GF-D8 (cell line): ENCODE results near the gene SUOX.
A peak's percentile ranks its signal among the peaks of the same experiment; 100 is the strongest.
"Not testable (repeated sequence)": the region's sequence is repeated elsewhere in the genome, so short reads cannot be mapped to it uniquely, and the experiment has no call there.

Experiments used
- DNase-seq: peaks from one replicate; lab custom pipeline; 2025; lab: John Stamatoyannopoulos, UW

SUOX gene

GRCh38 chr12:55996715-55997534, at the start of gene SUOX:
Gene SUOX, plus strand, starts transcription at chr12:55997276. Its CDS starts 4,946 bp downstream, at chr12:56002222.
- DNase-seq, result no peak

DNA sequence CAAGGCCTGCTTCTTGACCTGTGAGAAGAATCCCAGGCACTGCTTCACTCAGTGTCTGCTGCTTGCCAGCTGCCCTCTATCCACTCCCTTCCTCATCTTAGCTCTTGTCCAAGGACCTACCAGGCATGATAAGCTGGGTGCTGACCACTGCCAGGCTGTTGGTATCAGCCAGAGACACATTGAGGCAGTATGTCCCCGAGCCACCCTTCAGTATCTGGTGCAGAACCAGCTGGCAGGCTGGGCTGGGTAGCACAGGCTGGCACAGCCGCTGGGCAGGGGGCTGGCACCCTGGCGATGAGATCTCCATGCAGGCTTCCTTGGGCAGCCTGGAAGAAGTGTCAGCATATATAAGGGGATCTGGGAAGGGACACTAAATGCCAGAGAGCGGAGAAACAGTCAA, 41.7 kb upstream of the SUOX start:
- DNase-seq, result no peak

GRCh38 chr12:55955800-55956508, 41.1 kb upstream of the SUOX start:
- DNase-seq, result no peak

GRCh38 chr12:55957106-55957859, 39.8 kb upstream of the SUOX start:
- DNase-seq, result no peak

GRCh38 chr12:55963760-55964159, 33.3 kb upstream of the SUOX start:
- DNase-seq, result no peak

DNA sequence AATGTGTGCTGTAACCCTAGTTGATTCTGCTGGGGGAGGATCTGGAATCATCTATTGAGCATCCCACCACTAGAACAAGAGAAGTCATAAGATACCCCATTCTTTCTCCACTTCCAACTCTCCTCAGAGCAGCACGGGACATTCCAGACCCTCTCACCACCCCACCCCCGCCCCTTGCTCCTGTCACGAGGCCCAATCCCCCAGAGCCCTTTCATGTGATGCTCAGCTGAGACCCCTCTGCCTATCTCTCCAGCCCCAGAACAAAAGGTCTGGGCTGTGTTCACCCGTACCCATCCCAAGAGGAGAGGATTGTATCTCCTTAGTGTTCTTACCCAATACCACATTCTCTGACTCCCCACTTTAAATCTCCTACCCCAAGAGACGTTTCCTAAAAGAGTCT, 31.8 kb upstream of the SUOX start:
- DNase-seq, result no peak

- no peak for DNase-seq
Observed at GRCh38 chr12:55965941-55966407, 31.1 kb upstream of the SUOX start, which contains the start of gene PMEL. Gene PMEL, minus strand, starts transcription at chr12:55966042. Its CDS starts 31 bp downstream, at chr12:55966011.

DNA sequence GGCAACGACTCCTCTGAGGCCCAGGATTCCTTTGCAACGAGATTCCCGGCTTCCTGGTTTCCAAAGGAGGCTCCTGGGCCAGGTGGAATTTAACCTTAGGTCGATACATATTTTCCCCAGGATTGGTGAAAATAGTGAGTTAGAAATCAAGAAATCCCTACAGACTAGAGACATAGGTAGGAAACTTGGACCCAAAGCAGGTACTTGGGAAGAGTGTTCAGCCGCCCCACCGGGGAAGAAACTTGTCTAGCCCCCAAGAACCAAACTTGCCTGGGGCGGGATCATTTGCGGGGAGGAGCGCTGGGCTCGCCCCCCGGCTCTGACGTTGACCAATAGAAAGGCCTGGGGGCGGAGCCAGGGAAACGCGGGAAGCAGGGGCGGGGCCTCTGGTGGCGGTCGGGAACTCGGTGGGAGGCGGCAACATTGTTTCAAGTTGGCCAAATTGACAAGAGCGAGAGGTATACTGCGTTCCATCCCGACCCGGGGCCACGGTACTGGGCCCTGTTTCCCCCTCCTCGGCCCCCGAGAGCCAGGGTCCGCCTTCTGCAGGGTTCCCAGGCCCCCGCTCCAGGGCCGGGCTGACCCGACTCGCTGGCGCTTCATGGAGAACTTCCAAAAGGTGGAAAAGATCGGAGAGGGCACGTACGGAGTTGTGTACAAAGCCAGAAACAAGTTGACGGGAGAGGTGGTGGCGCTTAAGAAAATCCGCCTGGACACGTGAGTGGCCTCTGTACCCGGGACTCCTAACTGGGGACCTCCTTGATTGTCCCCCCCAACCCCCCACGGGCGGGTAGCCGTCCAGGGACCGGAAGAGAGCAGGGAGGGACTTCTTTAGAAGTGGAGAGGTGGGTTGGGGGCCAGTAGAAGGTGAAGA, 30.4 kb upstream of the SUOX start, which contains the start of gene CDK2:
Gene CDK2, plus strand, starts transcription at position 423 of the 874 bp plus-strand sequence. Its CDS starts 179 bp downstream, at position 602.
- DNase-seq, result peak; percentile 53

DNA sequence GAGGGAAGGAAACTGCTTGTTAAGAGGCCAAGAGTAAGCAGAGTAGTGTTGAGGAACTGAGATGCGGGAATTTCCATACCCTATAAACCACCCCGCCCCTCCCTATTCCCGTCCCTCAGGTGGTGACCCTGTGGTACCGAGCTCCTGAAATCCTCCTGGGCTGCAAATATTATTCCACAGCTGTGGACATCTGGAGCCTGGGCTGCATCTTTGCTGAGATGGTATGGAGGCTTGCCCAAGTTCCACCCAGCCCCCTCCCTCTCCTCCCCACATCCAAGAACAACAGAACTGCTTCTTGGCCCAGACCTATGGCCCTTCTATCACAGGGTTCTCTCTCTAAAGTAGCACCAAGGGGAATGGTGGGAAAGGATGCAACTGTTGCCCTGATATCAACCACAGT, 27.7 kb upstream of the SUOX start:
- no peak for DNase-seq

DNA sequence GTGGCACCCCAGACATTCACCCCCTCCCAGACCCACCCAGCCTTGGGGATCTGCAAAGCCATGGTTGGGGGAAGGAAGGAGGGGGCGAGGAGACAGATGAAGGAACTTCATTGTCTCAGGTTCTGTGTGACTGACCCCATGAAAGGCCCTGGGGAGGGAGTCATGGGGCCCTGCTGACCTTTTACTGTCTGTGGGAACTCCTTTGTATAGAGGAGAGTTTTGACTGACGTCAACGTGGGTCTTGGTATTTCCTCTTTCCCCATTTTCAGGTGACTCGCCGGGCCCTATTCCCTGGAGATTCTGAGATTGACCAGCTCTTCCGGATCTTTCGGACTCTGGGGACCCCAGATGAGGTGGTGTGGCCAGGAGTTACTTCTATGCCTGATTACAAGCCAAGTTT, 26.3 kb upstream of the SUOX start:
- no peak for DNase-seq

DNA sequence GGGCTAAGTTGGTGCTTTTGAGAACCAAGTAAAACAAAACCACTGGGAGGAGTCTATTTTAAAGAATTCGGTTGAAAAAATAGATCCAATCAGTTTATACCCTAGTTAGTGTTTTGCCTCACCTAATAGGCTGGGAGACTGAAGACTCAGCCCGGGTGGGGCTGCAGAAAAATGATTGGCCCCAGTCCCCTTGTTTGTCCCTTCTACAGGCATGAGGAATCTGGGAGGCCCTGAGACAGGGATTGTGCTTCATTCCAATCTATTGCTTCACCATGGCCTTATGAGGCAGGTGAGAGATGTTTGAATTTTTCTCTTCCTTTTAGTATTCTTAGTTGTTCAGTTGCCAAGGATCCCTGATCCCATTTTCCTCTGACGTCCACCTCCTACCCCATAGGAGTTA, 25.0 kb upstream of the SUOX start:
- no peak for DNase-seq

DNA sequence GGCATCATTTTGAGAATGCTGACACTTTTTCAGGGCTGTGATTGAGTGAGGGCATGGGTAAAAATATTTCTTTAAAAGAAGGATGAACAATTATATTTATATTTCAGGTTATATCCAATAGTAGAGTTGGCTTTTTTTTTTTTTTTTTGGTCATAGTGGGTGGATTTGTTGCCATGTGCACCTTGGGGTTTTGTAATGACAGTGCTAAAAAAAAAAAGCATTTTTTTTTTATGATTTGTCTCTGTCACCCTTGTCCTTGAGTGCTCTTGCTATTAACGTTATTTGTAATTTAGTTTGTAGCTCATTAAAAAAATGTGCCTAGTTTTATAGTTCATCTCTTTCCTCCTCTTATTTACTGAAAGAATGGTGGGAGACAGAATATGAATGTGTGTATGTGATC, 24.6 kb upstream of the SUOX start:
- DNase-seq, result no peak

DNA sequence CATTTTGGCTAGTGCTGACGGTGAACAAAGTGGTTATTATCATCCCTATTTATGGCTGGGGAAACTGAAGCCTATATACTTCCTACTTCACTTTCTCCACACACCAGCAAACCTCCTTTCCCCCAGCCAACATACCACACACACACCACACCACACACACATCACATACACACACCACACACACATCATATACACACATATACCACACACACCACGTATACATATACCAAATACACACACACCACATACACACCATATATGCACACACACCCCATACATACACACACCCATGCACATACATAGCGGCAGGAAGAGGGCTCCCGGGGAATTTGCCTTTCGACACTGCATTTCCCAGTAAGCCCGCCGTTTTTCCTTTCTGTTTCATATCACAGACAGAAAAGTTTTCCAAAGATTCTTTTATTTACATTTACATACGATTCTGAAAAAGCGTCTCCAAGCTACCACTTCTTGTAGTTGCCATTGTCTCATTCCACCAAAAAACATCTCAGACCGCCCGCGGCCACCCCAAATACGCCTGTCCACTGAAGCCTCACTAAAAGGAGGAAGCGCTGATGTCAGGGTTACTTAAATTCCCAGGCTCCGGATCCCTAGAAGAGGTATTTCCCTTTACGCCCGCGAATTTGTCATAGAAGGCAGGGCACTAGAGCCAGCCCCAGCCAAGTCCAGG, 24.0 kb upstream of the SUOX start:
- DNase-seq, result no peak

- peak; percentile 100 for DNase-seq
Observed at GRCh38 chr12:55973599-55974307, 23.3 kb upstream of the SUOX start, which contains the start of gene RAB5B. Gene RAB5B, plus strand, starts transcription at chr12:55974078. Its CDS starts 12,883 bp downstream, at chr12:55986961.

- DNase-seq, result peak; percentile 12
Observed at GRCh38 chr12:55974308-55974730, 22.8 kb upstream of the SUOX start.

DNA sequence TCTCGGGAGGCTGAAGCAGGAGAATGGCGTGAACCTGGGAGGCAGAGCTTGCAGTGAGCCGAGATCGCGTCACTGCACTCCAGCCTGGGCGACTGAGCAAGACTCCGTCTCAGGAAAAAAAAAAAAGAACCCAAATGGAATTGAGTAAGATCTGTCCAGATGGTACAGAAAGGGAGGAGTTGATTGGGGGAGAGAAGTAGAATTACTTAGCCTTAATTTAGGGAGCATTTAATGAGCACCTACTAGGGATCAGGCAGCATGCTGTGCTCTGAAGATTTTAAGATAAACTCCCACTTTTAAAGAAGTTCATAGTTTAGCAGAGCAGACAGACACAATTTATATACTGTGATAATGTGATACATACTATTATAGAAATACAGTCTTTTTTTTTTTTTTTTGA, 18.7 kb upstream of the SUOX start:
- DNase-seq, result peak; percentile 83

- DNase-seq, result no peak
Observed at GRCh38 chr12:55979069-55979468, 18.0 kb upstream of the SUOX start.

DNA sequence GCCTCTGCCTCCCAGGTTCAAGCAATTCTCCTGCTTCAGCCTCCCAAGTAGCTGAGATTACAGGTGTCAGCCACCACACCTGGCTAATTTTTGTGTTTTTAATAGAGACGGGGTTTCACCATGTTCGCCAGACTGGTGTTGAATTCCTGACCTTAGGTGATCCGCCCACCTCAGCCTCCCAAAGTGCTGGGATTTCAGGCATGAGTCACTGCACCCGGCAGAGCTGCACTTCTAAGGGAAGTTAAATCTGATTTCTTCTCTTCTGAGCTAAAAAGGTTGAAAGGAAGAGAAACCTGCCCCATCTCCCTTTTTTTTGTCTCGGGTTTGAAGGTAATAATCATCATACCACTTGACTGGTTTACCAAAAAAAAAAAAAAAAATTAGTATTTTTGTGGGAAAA, 15.2 kb upstream of the SUOX start:
- DNase-seq, result not testable (repeated sequence)

GRCh38 chr12:55982319-55982936, 14.6 kb upstream of the SUOX start:
- peak; percentile 92 for DNase-seq
